ENCODE measurements around the gene MANF. TPM values are rescaled to one million over a fixed set of nuclear protein-coding genes. Genes with fewer than 3 reads are reported as not detected.

The MANF gene
- total RNA-seq, 1 donor from 2014 or later: 127 TPM

- no peak for DNase-seq (ENCODE audit: low read depth in 2 of 2)
Measured at GRCh38 chr3:51390246-51391074, 5.4 kb downstream of the MANF start.

GRCh38 chr3:51391075-51391565 lies 6.0 kb downstream of the MANF start, which contains the start of gene RBM15B:
TSS of gene RBM15B (plus strand) at chr3:51391285. CDS start at chr3:51391400, 115 bp downstream.
- DNase-seq (ENCODE audit: low read depth in 2 of 2): peak; percentile 97 to 99

GRCh38 chr3:51391566-51392354 lies 6.7 kb downstream of the MANF start:
- peak; percentile 64 to 73 for DNase-seq (ENCODE audit: low read depth in 2 of 2)

GRCh38 chr3:51392355-51393133 lies 7.5 kb downstream of the MANF start:
- no peak for DNase-seq (ENCODE audit: low read depth in 2 of 2)

GRCh38 chr3:51393134-51393495 lies 8.0 kb downstream of the MANF start:
- no peak for DNase-seq (ENCODE audit: low read depth in 2 of 2)

- no peak for DNase-seq (ENCODE audit: low read depth in 2 of 2)
Measured at GRCh38 chr3:51393564-51393963, 8.5 kb downstream of the MANF start.

- no peak for DNase-seq (ENCODE audit: low read depth in 2 of 2)
Measured at GRCh38 chr3:51394541-51394940, 9.4 kb downstream of the MANF start.

GRCh38 chr3:51395493-51396213 lies 10.6 kb downstream of the MANF start:
- no peak for DNase-seq (ENCODE audit: low read depth in 2 of 2)

- DNase-seq (ENCODE audit: low read depth in 2 of 2): no peak
Measured at GRCh38 chr3:51396401-51396800, 11.3 kb downstream of the MANF start.

- no peak for DNase-seq (ENCODE audit: low read depth in 2 of 2)
Measured at GRCh38 chr3:51397392-51397791, 12.3 kb downstream of the MANF start.

- no peak for DNase-seq (ENCODE audit: low read depth in 2 of 2)
Measured at GRCh38 chr3:51398595-51399310, 13.7 kb downstream of the MANF start.

GRCh38 chr3:51400166-51400565 lies 15.1 kb downstream of the MANF start:
- no peak for DNase-seq (ENCODE audit: low read depth in 2 of 2)

- no peak for DNase-seq (ENCODE audit: low read depth in 2 of 2)
Measured at GRCh38 chr3:51401735-51402134, 16.6 kb downstream of the MANF start.

GRCh38 chr3:51403675-51404074 lies 18.6 kb downstream of the MANF start:
- no peak for DNase-seq (ENCODE audit: low read depth in 2 of 2)

GRCh38 chr3:51408021-51408420 lies 22.9 kb downstream of the MANF start:
- no peak for DNase-seq (ENCODE audit: low read depth in 2 of 2)

- DNase-seq (ENCODE audit: low read depth in 2 of 2): peak in 1 of 2 donors; percentile 20
Measured at GRCh38 chr3:51408813-51409212, 23.7 kb downstream of the MANF start.

GRCh38 chr3:51422211-51422610 lies 37.1 kb downstream of the MANF start:
- DNase-seq (ENCODE audit: low read depth in 2 of 2): peak; percentile 58 to 59

GRCh38 chr3:51426921-51427320 lies 41.8 kb downstream of the MANF start:
- DNase-seq (ENCODE audit: low read depth in 2 of 2): no peak

- no peak for DNase-seq (ENCODE audit: low read depth in 2 of 2)
Measured at GRCh38 chr3:51429138-51429537, 44.0 kb downstream of the MANF start.

- no peak for DNase-seq (ENCODE audit: low read depth in 2 of 2)
Measured at GRCh38 chr3:51434110-51434509, 49.0 kb downstream of the MANF start.
